HG03039 (cell line): ENCODE results near the gene NUDT5.
"Not testable (repeated sequence)": the region's sequence is repeated elsewhere in the genome, so short reads cannot be mapped to it uniquely, and the experiment has no call there.

Experiments used
- ATAC-seq: cut with Tn5 transposase; IDR thresholded peaks from one replicate; pipeline ENCODE4 v1.9.1; 2021; ENCODE audit warnings: mild to moderate bottlenecking, moderate library complexity; ENCODE audit not compliant: unreplicated experiment

NUDT5 gene

GRCh38 chr10:12205082-12205481 lies 9.4 kb upstream of the NUDT5 start:
- no peak for ATAC-seq

GRCh38 chr10:12202226-12202625 lies 6.5 kb upstream of the NUDT5 start:
- no peak for ATAC-seq

GRCh38 chr10:12201543-12201942 lies 5.9 kb upstream of the NUDT5 start:
- no peak for ATAC-seq

- ATAC-seq = no peak
Measured at GRCh38 chr10:12200850-12201249, 5.2 kb upstream of the NUDT5 start.

- no peak for ATAC-seq
Measured at GRCh38 chr10:12198156-12198555, 2.5 kb upstream of the NUDT5 start.

GRCh38 chr10:12196531-12197211 lies 980 bp upstream of the NUDT5 start:
- no peak for ATAC-seq

GRCh38 chr10:12195281-12195602 lies 449 bp downstream of the NUDT5 start:
- ATAC-seq = no peak

- no peak for ATAC-seq
Measured at GRCh38 chr10:12194752-12195271, 879 bp downstream of the NUDT5 start.

DNA sequence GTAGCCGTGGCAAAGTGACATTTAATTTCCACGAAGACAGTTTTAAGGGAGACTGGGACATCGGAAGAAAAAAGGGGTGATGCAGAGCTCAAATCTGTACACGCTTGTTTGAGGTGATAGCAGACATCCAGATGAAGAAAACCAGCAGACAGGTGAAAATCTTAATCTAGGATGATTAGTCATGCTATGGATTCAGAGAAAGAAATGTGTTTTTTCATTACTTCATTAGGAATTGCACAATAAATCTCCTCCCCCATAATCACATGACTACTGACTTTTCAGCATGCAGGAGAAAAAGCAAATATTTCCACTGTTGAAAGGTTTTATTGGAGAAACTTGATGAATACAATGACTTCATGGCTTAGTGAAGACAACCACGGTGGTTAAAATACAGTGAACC lies 2.5 kb downstream of the NUDT5 start:
- no peak for ATAC-seq

DNA sequence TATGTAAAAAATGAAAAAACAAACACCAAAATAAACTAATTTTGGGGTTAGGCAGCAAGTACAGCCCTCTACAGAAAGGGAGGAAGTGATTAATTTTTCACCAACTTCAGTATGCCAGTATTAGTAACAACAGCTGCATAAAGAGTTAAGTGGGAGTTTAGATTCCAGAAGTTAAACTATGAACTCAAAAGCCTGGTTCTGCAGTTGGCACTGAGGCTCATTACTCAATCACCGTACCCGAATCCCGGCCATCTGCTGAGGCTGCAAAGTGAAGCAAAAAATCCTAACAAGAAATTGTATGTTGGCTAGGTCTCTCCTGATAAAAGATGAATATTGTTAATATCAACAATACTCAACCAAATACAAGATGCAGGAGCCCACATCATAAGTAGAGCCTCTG lies 4.0 kb downstream of the NUDT5 start:
- no peak for ATAC-seq

DNA sequence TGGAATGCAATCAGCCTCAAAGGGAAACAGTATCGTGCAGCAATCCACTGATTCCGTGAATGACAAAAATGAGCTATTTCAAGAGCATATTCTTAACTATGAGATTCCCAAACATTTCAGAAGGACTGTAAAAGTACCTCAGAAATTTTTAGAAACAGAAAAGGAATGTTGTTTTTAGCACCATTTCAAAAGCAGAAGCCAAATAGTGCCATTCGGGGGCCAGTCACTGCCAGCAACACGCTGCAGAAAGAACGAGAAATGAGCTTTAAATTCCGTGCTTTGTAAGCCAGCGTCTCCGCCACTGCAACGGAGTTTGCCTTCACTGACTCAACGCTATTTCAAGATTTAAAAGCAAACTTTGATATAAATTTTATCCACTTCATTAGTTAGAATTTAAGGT lies 6.3 kb downstream of the NUDT5 start:
- no peak for ATAC-seq

GRCh38 chr10:12188656-12189055 lies 7.0 kb downstream of the NUDT5 start:
- no peak for ATAC-seq

DNA sequence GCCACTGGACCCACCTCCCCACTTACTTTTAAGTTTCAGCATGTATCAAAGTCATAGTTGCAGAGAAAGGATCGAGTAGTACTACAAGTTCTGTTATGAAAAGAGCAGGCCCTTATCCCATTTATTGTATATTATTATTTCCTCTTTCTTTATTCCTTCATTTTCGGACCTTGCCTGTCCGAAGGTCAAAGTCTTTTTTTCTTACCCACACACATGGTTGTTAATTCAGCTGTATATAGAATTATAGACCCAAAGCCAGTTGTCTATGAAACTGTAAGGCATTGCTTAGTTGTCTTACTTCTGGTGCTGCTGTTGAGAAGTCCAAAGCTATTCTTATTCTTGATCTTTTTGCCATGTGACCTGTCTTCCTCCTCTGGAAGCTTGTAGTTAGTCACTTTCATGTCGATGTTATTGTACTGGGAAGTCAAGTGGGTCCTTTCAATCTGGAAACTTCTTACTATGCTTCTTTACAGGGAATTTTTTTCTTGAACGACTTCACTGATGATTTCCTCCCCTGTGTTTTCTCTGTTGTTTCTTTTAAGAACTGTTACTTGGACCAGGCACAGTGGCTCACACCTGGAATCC lies 8.3 kb downstream of the NUDT5 start:
- no peak for ATAC-seq

DNA sequence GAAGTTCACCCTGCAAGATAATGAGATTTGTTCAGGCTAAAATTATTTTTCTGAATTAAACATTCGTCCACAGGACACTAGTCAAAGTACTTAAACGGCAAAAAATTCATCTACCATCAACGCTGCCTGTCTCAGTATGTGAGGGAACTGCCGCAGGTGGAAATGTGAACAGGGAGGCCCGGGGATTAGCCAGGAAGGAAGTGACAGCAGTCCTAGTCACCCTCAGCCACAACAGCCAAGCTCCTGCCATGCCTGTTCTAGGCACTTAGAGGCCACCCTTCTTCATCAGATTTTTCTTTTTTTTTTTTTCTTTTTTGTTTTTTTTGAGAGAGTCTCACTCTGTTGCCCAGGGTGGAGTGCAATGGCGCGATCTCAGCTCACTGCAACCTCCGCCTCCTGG lies 9.4 kb downstream of the NUDT5 start:
- ATAC-seq = no peak

DNA sequence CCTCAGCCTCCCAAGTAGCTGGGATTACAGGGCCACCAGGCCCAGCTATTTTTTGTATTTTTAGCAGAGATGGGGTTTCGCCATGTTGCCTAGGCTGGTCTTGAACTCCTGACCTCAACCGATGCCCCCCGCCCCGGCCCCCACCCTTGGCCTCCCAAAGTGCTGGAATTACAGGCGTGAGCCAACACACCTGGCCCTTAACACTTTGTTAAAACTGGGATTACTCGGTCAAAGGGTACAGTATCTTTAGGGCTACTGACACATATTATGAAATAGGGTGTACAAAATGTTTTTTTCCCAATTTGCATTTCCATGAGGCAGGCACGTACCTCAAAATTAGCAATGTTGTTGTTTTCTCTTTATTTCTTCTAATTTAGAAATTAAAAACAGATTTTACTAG lies 11.5 kb downstream of the NUDT5 start:
- no peak for ATAC-seq

DNA sequence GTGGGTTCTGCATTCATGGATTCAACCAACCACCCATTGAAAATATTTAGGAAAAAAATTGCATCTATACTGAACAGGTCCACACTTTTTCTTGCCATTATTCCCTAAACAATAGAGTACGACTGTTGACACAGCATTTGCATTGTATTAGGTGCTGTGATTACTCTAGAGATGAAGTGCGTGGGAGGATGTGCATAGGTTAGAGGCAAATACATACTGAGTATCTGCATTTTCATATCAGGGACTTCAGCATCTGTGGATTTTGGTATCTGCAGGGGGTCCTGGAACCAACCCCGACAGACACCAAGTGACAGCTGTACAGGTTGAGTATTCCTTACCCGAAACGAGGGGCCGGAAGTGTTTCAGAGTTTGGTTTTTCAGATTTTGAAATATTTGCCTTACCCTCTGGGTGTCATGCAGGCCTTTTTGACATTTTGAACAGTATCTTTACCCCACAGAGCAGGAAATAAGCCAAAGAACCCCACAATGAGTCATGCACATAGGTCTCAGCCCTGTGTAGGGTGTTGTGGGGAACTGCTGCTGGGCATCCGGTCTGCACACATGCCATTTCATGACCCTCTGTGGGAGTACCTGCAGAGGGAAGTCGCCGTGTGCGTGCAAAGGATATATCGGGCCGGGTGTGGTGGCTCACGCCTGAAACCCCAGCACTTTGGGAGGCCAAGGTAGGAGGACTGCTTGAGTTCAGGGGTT lies 14.5 kb downstream of the NUDT5 start:
- ATAC-seq = peak; percentile 53

GRCh38 chr10:12180221-12180974 lies 15.3 kb downstream of the NUDT5 start:
- no peak for ATAC-seq

- no peak for ATAC-seq
Measured at GRCh38 chr10:12179606-12180170, 16.0 kb downstream of the NUDT5 start.

- ATAC-seq = no peak
Measured at GRCh38 chr10:12177642-12178041, 18.0 kb downstream of the NUDT5 start.

DNA sequence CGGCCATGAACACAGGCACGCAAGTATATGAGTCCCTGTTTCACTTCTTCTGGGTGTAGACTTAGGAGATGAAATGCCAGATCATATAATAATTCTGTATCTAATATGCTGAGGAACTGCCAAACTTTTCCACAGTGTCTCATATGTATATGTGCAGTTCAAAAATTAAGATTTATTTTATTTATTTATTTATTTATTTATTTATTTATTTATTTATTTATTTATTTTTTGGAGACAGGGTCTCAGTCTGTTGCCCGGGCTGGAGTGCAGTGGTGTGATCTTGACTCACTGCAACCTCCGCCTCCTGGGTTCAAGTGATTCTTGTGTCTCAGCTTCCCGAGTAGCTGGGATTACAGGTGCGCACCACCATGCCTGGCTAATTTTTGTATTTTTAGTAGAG lies 24.2 kb downstream of the NUDT5 start:
- ATAC-seq = not testable (repeated sequence)
